Ecto neural progenitor cell (in vitro differentiated cells): ENCODE measurements around the gene GPA33.

Experiments used
- DNase-seq: peaks from one replicate; pipeline ENCODE4 v3.0.0-alpha.2; 2018; ENCODE audit warnings: low spot score

Gene GPA33, protein sequence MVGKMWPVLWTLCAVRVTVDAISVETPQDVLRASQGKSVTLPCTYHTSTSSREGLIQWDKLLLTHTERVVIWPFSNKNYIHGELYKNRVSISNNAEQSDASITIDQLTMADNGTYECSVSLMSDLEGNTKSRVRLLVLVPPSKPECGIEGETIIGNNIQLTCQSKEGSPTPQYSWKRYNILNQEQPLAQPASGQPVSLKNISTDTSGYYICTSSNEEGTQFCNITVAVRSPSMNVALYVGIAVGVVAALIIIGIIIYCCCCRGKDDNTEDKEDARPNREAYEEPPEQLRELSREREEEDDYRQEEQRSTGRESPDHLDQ

DNA sequence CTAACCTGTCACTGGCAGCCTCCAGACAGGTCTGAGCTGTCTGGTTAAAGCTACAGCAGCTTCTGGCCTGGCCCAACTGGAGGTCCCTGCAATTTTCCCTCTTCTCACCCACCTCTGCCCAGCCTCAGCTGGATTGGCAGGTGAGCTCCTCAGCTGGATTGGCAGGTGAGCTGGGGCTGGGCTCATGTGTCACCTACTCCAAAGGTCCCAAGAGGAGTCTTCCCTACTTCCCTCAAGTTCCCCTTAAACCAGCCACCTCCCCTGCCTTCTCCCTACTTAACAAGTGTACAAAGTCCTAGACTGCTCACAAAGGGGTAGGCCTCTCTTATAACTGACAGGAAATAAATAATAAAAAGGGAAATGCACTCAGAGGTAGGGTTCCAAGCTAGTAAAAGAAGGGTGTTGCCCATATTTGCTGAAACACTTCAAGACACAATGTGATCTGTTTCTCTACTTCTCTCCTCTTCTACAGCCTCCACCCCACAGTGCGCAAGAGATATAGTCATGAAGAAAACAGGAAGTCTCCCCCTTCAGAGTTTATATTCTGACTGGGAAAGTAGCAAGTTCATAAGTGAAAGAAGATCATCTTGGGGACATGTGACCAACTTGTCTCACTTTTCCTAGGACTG is at the start of gene GPA33:
Gene GPA33 (minus strand): TSS at position 64 of the 629 bp plus-strand sequence. CDS start 90 bp downstream, outside the sequence.
- DNase-seq, result no peak

DNA sequence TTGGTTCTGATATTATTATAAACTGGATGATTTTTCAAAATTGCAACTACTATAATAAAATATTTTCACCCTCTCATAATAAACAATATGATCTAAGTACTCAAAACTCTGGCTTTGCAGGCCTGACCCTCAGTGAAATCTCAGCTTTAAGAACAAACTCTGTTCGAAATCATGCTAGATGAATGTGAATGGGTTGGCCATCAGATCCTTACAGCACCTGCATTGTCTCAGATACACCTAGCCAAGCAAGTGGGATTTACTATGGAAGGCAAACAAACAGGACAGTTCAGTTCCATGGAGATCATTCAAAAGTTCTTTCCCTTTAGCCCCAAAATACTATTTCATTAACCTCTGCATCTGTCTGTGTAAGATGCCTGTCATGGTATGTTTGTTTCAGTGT is 48.5 kb upstream of the GPA33 start:
- no peak for DNase-seq

- DNase-seq, result no peak
These were observed 47.8 kb upstream of the GPA33 start for GRCh38 chr1:167137793-167138510.

- no peak for DNase-seq
These were observed 47.2 kb upstream of the GPA33 start for GRCh38 chr1:167137332-167137781.

DNA sequence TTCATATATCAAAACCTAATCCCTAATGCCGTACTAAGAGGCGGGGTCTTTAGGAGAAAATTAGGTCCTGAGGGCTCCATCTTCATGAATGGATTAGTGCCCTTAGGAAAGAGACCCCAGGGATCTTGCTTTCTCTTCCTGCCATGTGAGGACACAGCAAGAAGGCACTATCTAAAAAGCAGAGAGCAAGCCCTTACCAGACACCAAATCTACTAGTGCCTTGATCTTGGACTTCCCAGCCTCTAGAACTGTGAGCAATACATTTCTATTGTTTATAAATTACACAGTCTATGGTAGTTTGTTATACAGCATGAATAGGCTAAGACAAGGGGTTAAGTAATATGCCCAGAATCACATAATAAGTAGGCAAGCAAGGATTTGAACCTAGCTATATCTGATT is 46.6 kb upstream of the GPA33 start:
- DNase-seq, result no peak

- no peak for DNase-seq
These were observed 46.0 kb upstream of the GPA33 start for GRCh38 chr1:167136191-167136614.

GRCh38 chr1:167135281-167135840 is 45.2 kb upstream of the GPA33 start:
- no peak for DNase-seq

GRCh38 chr1:167132301-167133010 is 42.3 kb upstream of the GPA33 start:
- no peak for DNase-seq

DNA sequence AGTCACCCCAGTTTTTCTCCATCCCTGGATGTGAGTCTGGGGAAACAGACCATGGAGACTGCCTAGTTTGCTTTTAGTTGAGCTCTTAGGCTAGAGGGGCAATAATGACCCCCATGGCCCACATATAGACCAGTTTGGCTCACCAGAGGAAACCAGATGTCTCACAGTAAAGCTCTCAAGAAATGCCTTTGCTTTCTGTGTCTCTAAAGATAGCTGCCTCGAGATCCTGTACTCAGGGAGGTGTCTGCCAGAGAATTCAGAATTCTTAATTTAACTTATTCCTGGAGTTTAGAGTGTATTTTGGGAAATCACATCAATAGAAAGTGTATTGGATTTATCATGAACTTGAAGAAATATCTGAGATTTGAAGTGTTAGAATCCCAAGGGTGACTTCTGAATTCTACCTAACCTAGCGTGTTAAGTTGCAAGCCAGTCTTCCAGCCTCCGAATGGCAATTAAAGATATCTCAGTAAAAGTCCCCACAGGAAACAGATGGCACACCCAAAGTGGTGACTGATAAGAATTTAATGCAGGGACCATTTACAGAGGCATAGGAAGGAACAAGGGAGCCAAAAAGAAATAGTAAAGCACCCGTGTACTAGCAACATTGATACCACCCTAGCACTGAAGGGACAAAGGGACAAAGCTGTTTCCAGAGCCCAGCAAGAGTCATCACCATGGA is 40.8 kb upstream of the GPA33 start:
- no peak for DNase-seq

GRCh38 chr1:167128261-167129227 is 38.4 kb upstream of the GPA33 start:
- no peak for DNase-seq

DNA sequence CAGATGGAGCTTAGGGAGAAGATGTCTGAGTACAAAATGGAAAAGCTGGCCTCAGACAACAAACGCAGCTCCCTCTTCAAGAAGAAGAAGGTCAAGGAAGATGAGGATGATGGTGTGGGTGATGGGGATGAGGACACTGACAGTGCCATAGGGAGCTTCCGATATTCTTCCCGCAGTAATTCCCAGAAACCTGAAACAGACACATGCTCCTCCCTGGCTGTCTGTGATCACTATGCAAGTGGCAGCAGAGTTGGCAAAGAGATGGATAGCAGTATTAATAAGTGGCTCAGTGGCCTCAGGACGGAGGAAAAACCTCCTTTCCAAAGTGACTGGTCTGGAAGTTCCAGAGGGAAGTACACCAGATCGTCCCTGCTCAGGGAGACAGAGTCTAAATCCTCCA is 37.5 kb upstream of the GPA33 start:
- no peak for DNase-seq

DNA sequence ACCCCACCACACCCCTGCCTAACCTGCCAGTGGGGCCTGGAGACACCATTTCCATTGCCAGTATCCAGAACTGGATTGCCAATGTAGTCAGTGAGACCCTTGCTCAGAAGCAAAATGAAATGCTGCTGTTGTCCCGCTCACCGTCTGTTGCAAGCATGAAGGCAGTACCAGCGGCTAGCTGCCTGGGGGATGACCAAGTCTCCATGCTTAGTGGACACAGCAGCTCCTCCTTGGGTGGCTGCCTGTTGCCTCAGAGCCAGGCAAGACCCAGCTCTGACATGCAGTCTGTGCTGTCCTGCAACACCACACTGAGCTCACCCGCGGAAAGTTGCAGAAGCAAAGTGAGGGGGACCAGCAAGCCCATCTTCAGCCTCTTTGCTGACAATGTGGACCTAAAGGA is 37.1 kb upstream of the GPA33 start:
- no peak for DNase-seq

DNA sequence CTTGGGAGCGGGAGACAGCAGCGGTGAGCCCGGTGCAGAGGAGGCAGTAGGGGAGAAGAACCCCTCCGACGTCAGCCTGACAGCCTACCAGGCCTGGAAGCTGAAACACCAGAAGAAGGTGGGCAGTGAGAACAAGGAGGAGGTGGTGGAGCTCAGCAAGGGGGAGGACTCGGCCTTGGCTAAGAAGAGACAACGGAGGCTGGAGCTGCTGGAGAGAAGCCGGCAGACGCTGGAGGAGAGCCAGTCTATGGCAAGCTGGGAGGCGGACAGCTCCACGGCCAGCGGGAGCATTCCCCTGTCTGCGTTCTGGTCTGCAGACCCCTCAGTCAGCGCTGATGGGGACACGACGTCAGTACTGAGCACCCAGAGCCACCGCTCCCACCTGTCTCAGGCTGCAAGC is 36.6 kb upstream of the GPA33 start:
- DNase-seq, result no peak

GRCh38 chr1:167126317-167126716 is 36.1 kb upstream of the GPA33 start:
- DNase-seq, result no peak

- no peak for DNase-seq
These were observed 32.4 kb upstream of the GPA33 start for GRCh38 chr1:167122568-167122967.

GRCh38 chr1:167122121-167122480 is 31.9 kb upstream of the GPA33 start:
- no peak for DNase-seq

DNA sequence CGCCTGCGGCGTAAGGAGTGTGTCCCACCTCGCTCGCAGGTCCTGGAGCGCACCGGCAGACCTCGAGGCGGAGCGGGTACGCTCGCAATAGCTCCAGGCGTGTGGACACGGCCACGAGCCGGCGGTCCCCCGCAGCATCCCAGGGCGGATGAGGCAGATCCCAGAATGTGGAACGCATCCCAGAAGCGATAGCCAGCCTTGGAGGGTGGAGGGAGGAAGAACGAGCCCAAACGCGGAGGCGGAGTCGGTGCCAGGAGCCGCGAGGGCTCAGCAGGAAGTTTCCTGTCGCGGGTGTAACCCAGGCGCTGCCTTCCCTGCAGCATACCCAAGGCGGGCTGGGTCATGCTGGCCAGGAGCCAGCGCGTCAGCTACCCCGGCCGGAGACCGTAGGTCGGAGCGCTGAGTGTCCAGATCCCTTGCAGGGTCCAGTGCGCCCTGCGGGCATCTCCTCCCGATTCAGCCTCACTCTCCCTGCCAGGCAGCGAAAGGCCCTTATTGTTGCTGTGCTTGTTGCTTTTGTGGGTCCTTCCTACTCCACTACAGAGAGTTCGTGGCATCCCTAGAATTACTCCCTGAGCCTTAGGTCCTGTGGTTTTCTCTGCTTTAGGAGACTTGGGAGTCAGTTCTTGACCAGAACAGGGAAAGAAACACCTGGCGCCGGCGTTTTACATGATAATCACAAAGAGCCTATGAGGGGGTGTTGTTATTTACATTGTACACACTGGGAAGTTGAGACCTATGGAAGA is 31.4 kb upstream of the GPA33 start:
- DNase-seq, result peak; percentile 75

GRCh38 chr1:167120899-167121298 is 30.7 kb upstream of the GPA33 start:
- no peak for DNase-seq

DNA sequence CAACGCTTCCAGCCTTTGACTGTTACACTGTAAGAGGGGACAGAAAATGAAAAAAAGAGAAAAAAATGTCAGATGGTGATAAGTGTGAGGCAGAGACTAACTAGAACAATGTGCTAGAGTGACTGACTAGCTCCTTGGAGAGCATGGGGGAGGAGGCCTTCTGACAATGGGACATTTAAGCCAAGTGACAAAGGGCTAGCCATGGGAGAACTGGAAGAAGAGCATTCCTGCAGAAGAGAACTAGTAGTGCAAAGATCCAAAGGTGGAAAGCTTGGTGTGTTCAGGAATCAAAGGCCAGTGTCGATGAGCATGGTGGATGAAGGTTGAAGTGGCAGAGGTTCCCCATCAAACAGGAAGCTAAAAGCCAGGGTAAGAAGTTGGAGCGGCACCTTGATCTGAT is 29.5 kb upstream of the GPA33 start:
- DNase-seq, result no peak

GRCh38 chr1:167118188-167118587 is 28.0 kb upstream of the GPA33 start:
- no peak for DNase-seq
